Measurements from ENCODE around the gene RBM47.

RBM47 gene

GRCh38 chr4:40586729-40587128 lies 42.9 kb downstream of the RBM47 start:
- no peak for DNase-seq (ENCODE audit: low read depth)

DNA sequence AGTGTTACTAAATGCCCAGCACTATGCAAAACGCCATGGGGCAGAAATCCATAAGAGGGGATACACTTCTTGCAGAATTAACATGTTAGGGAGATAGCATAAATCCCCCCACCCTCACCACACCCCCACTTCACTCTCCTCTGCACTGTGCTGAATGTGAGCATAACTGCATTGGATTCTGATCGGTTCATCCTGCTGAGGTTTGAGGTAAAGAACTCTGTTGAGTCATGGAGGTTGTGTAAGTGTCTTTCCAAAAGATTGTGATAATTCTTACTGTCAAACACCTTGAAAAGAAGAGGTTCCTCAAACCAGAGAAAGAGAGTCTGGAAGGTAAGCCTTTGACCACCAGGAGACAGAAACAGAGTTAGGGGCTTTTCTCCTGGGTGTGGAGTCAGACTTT lies 43.6 kb downstream of the RBM47 start:
- DNase-seq (ENCODE audit: low read depth): no peak

DNA sequence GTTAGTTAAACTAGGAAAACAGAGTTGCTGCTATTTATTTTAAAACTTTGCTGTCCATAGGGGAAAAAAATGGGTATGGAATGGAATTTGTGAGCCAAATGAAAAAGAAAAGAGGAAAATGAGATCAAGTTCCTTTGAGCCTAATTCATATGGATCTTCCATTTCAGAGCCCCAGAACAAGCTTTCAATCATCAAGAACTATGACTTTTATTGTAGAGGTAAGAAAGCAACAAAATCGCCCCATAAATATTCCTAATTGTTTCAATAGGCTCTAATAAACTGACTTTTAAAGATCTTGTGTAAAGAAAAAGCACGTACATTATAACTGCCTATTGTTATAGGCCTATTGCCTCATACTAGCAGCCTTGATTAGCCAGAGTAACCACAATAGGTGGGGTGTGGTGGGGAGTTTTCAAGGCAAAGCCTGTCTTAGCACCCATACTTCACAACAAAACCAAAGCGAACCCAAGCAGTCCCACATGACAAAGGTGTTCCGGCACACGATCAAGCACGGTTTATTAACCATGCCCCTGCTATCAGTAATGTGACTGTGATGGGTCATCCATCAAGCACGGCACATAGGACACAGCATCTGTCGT lies 44.4 kb downstream of the RBM47 start:
- no peak for DNase-seq (ENCODE audit: low read depth)

GRCh38 chr4:40584517-40585141 lies 45.0 kb downstream of the RBM47 start:
- no peak for DNase-seq (ENCODE audit: low read depth)

DNA sequence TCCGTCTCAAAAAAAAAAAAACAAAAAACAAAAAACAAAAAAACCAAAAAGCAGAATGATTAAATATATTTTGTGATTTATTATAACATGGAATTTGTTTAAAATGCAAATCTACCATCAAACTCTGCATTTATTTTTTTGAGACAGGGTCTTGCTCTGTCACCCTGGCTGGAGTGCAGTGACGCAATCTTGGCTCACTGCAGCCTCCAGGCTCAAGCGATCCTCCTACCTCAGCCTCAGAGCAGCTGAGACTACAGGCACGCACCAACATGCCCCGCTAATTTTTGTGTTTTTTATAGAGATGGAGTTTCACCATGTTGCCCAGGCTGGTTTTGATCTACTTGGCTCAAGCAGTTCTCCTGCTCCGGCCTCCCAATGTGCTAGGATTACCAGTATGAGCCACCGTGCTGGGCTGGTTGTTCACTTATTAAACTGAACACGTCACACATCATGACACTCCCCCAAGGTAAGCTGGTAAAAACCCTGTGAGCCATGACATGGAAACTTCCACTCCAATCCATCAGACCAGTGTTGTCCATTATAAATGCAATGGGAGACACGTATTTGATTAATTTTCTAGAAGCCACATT lies 45.7 kb downstream of the RBM47 start:
- no peak for DNase-seq (ENCODE audit: low read depth)

DNA sequence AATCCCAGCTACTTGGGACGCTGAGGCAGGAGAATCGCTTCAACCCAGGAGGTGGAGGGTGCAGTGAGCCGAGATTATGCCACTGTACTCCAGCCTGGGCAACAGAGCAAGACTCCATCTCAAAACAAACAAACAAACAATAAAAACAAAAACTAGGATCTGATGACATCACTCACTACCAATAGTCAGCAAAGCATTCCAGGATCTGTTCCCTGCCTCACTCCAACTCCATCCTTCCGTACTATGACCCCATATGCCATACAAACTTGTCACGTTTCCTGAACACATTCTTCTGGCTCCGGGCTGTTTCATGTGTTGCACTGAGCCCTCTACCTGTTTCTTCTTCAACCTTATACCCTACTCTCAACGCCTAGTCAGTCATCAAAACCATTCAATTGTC lies 47.3 kb downstream of the RBM47 start:
- no peak for DNase-seq (ENCODE audit: low read depth)

GRCh38 chr4:40581254-40582140 lies 48.2 kb downstream of the RBM47 start:
- DNase-seq (ENCODE audit: low read depth): no peak

DNA sequence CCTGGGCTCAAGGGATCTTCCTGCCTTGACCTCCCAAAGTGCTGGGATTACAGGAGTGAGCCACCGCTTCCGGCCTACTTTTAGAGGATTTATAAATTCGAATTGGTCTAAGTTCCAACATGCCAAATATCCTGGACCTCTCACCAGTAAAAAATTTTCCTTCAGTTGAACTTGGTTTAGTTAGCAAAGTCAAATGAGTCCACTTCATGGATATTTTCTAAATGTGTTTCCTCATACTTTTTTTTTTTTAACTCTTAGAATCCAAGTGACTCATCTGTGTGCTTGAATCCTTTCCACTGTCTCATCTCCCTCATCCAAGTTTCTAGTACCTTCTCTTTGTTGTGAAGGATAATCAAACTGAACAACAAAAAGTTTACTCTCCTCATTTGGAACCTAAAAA lies 49.7 kb downstream of the RBM47 start:
- no peak for DNase-seq (ENCODE audit: low read depth)

GRCh38 chr4:40577588-40578253 lies 51.9 kb downstream of the RBM47 start:
- no peak for DNase-seq (ENCODE audit: low read depth)

DNA sequence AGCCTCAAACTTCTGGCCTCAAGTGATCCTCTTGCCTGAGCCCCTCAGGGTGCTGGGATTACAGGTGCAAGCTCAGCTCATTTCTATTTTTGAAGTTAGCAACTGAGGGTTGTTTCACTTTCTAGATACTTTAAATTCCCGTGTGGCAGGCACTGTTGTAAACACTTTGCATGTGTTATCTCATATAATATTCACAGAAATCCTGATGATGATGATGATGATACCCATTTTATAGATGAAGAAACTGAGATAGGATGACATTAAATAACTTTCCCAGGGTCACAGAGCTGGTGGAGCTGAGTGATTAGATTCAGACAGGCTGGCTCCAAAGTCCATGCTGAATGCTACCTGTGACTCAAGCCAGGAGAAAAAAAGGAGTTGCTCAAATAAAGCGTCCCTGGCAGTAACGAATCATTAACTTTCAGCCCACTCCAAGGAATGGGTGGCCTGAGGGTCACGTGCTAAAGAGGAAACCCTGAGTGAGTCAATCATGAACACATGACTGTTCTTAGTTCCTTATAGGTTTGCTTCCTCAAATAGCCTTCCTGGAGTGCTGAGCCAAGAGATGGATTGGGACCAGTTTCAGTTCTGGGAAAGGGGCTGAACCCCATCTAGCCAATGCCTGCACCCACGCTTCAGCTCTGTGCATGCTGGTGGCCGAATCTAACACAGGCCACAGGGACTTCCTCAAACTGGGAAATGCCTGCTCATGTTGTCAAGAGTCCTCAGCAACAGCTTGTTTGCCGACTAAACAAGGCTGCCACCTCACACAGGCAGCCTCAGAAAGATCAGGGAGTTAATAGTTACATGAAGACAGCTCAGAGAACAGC lies 52.8 kb downstream of the RBM47 start:
- DNase-seq (ENCODE audit: low read depth): no peak

DNA sequence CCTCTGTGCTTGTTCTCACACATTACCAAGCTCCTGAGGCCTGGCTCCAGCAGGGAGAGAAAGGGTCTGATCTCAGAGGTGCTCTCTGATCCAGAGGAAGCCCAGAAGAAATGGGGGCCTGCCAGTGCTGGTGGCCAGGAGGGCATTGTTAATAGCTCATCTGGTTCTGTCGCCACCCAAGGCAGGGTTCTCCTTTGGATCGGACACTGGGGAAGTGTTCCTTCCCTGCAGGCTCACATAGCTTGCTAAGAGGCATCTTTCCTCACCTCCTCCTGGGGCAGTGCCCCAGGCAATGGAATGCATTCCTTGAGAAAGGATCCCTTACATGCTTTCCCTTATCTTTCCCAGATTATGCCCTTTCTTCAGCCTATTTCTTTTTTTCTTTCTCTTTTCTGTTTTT lies 53.8 kb downstream of the RBM47 start:
- DNase-seq (ENCODE audit: low read depth): no peak

- no peak for DNase-seq (ENCODE audit: low read depth)
These were observed 55.9 kb downstream of the RBM47 start for GRCh38 chr4:40573593-40574311.

DNA sequence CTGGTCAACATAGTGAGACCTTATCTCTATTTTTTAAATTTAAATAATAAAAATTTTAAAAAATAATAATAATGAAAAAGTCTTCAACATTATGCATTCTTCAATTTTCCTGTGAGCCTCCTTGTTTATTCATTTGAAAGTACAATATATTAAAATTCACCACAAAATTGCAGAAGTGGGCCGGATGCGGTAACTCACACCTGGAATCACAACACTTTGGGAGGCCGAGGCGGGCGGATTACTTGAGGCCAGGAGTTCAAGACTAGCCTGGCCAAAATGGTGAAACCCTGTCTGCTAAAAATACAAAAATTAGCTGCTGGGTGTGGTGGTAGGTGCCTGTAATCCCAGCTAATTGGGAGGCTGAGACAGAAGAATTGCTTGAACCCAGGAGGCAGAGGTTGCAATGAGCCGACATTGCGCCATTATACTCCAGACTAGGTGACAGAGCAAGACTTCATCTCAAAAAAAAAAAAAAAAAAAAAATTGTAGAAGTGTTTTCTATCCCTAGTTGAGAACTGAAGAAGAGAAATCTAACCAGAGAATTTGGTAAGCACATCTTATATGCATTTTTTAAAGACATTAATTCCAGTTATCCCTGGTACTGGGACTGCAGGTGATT lies 56.9 kb downstream of the RBM47 start:
- no peak for DNase-seq (ENCODE audit: low read depth)

DNA sequence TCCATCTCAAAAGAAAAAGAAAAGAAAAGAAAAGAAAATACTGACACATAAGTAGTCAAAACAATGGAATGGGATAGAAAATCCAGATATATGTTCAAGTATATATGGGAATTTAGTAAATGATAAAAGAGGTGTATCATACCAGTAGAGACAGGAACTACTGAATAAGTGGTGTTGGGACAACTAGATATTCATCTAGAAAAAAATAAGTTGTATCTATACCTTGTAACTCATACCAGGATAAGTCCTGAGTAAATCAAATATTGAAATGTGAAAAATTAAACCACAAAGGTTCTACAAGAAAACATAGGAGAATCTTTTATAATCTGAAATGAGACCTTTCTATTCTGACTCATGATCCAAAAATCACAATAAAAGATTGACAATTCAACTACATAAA lies 58.5 kb downstream of the RBM47 start:
- DNase-seq (ENCODE audit: low read depth): no peak

GRCh38 chr4:40570348-40571077 lies 59.2 kb downstream of the RBM47 start:
- no peak for DNase-seq (ENCODE audit: low read depth)

DNA sequence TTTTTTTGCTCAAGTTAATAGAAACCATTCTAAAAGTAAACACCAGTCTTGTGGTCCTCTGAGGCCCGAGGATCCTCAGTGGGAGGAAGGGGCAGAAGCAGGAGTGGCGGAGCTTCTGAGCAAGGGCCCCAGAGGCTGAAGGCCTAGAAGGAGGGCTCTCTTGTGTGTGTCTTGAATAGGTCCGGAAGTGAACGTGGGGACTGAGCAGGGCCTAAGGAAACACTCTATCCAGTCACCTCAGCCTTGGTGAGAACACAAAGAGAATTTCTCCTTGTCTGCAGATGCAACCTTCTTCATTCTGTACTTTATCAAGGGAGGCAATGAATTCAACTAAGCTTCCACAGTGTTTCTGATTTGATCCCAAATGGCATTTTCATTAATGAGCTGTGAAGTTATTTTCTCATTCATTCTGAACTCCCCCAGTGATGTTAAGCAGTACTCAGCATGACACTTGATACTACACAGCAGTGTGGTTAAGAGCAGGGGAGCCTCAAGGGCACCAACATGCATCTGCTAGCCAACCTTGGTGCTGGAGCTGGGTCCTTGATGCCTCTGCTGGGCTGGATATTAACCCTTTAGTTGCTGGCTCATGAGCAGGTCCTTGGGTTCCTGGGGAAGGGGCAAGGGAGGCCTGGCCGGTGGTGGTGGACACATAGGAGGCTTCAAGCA lies 64.7 kb downstream of the RBM47 start:
- DNase-seq (ENCODE audit: low read depth): no peak

DNA sequence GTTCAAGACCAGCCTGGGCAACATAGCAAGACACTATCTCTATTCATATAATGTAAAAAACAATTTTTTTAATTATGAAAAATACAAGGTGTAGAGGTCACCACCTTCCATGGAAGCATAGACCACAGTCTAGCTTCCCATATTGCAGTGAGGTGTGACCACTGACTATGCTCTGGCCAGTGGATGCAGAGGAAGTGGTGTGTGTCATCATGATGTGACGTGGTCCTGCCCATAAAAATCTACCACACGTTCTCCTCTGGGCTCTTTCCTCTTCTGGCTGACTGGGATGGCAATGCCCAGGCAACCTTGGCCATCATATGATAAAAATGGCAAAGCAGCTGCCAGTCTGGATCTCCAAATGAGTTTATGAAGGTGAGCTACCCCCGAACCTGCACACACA lies 65.7 kb downstream of the RBM47 start:
- DNase-seq (ENCODE audit: low read depth): no peak

DNA sequence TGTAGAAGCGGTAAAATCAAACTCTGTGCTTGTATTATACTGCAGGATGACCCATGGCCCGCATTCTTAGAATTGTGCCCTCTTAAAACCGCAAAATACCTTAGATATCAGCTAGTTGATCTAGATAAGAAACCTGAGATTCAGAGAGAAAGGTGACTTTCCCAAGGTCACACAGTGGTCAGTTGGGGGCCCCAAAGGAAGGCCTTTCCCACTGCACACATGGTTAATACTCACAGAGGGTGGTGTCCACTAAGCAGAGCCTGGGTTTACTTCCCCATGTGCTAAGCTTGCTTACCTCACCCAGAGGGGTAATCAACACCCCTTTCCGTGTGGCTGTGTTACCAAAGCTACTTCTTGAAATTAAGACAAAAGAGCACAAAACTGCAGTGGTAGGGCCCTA lies 66.3 kb downstream of the RBM47 start:
- DNase-seq (ENCODE audit: low read depth): no peak

- no peak for DNase-seq (ENCODE audit: low read depth)
These were observed 67.0 kb downstream of the RBM47 start for GRCh38 chr4:40562681-40563080.
